ENCODE results near the gene MUC5AC.

MUC5AC gene

GRCh38 chr11:1230456-1231395 is 73.0 kb downstream of the MUC5AC start:
- DNase-seq (ENCODE audit: low read depth in 2 of 2) = no peak
- TF ChIP-seq CTCF (IDR thresholded peaks at IDR 0.05; ENCODE audit: low read depth, low read length) = no peak
- no peak overlapping the region for H3K4me3 ChIP-seq (replicated peaks in 1 of 2; ENCODE audit: low read depth in 2 of 2, low read length in 2 of 2)

GRCh38 chr11:1231396-1232020 is 73.8 kb downstream of the MUC5AC start:
- no peak for DNase-seq (ENCODE audit: low read depth in 2 of 2)
- H3K4me3 ChIP-seq (replicated peaks in 1 of 2; ENCODE audit: low read depth in 2 of 2, low read length in 2 of 2) = no peak overlapping the region
- no peak for TF ChIP-seq CTCF (IDR thresholded peaks at IDR 0.05; ENCODE audit: low read depth, low read length)

GRCh38 chr11:1232021-1232882 is 74.5 kb downstream of the MUC5AC start:
- TF ChIP-seq CTCF (IDR thresholded peaks at IDR 0.05; ENCODE audit: low read depth, low read length) = no peak
- DNase-seq (ENCODE audit: low read depth in 2 of 2) = no peak
- no peak overlapping the region for H3K4me3 ChIP-seq (replicated peaks in 1 of 2; ENCODE audit: low read depth in 2 of 2, low read length in 2 of 2)

GRCh38 chr11:1232883-1233321 is 75.1 kb downstream of the MUC5AC start:
- DNase-seq (ENCODE audit: low read depth in 2 of 2) = no peak
- TF ChIP-seq CTCF (IDR thresholded peaks at IDR 0.05; ENCODE audit: low read depth, low read length) = no peak

GRCh38 chr11:1233351-1234053 is 75.7 kb downstream of the MUC5AC start:
- no peak for DNase-seq (ENCODE audit: low read depth in 2 of 2)
- H3K4me3 ChIP-seq (replicated peaks in 1 of 2; ENCODE audit: low read depth in 2 of 2, low read length in 2 of 2) = no peak overlapping the region
- TF ChIP-seq CTCF (IDR thresholded peaks at IDR 0.05; ENCODE audit: low read depth, low read length) = no peak

More at GRCh38 chr11:1232883-1233321, 75.1 kb downstream of the MUC5AC start:
- H3K4me3 ChIP-seq (replicated peaks in 1 of 2; ENCODE audit: low read depth in 2 of 2, low read length in 2 of 2) = no peak overlapping the region

All from cardiac fibroblast (primary cell).